Cortex of kidney (tissue), 1 donor: ENCODE measurements around the gene COX10.
"Not testable (repeated sequence)": the region's sequence is repeated elsewhere in the genome, so short reads cannot be mapped to it uniquely, and the experiment has no call there.

Experiments
- DNase-seq: peaks from one replicate; lab custom pipeline; 2025; lab: John Stamatoyannopoulos, UW

COX10 gene

GRCh38 chr17:14123619-14124278 lies 54.4 kb downstream of the COX10 start:
- no peak for DNase-seq

- no peak for DNase-seq
Measured at GRCh38 chr17:14124854-14125253, 55.5 kb downstream of the COX10 start.

DNA sequence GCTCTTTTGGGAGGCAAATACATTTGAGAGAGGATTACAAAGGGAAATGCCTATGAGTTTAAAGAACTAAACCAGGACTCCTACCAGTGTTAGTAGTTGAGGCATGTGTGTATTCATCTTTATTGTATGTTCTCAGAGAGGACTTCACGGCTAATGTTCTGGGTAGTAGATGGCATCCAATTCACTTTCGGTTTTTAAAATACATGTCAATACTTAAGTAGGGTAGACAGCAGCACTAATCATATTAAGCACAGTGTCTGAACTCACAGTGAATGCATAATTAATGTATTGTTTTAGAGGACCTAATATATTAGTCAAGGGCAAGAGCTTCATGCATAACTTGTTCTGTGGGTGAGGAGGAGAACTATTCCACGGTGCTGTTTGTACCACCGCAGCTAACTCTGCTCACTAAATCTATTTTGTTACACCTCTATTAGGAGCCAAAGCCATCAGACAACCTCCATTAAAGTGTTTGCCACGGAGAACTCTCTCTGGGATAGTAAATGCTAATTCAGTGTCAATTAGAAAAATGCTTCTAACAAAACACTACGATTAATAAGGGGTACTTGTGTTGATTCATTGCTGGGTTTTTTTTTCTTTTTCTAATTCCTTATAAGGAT lies 56.3 kb downstream of the COX10 start:
- no peak for DNase-seq

GRCh38 chr17:14133104-14133503 lies 63.8 kb downstream of the COX10 start:
- DNase-seq, result no peak

- no peak for DNase-seq
Measured at GRCh38 chr17:14134456-14134855, 65.2 kb downstream of the COX10 start.

DNA sequence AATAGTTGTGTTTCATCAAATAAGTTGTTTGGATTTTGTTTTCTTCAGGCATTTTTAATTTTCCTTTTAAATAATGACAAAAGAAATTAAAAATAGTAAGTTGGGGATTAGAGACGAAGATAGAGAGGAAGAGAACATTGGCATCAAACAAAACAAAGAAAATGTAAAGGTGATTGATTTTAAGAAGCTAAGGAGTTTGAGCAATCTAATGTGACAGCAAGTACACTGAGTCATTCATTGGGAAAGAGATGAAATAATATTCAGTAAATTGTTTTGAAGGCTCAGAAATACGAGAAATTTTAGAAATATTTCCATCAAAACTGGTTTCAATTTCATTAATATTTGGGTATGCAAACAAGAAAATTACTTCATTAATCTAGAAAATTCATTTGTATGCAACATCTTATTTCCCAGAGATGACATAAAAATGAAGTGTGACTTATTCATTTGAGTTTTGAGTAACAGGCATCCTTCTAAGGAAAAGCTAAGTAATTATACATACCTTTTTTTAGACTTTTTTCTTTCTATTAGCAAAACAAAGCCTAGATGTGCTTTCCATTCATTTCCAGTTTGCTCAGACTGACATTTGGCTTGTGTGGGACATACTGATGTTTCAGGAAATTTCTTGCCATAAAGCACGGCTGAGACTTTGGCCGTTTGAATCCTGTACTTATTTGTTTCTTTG lies 66.7 kb downstream of the COX10 start:
- DNase-seq, result no peak

- no peak for DNase-seq
Measured at GRCh38 chr17:14138649-14139048, 69.3 kb downstream of the COX10 start.

GRCh38 chr17:14143688-14144087 lies 74.4 kb downstream of the COX10 start:
- no peak for DNase-seq

DNA sequence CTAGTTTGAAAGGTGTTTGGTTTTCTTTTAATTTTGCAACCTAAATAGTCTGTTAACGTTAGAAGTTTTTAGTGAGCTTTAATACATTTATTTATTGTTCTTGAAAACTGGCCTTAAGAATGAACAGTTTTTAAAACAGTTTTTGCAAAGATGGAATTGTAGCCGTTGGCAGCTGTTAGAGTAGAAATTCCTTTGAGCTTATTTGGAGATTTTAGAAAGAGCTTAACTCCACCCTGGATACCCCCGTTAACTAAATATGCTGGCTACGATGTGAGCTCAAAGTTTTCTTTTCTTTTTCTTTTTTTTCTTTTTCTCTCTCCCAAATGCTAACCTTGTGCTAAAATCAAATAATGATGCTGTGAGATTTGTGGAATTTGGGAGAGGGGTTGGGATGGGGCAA lies 75.2 kb downstream of the COX10 start:
- DNase-seq, result no peak

DNA sequence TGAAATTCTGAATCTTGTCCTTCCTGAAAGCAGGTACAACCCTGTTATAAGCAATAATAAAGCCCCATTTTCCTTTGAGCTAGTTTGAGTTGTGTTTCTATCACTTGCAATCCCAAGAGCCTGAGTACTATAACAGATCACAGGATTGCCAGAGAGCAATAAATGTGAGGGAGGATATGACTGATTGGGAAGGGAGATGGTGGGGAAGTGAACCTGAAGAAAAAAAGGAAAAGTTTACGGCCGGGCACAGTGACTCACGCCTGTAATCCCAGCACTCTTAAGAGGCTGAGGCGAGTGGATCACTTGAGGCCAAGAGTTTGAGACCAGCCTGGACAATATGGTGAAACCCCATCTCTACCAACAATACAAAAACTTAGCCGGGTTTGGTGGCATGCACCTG lies 80.4 kb downstream of the COX10 start:
- no peak for DNase-seq

DNA sequence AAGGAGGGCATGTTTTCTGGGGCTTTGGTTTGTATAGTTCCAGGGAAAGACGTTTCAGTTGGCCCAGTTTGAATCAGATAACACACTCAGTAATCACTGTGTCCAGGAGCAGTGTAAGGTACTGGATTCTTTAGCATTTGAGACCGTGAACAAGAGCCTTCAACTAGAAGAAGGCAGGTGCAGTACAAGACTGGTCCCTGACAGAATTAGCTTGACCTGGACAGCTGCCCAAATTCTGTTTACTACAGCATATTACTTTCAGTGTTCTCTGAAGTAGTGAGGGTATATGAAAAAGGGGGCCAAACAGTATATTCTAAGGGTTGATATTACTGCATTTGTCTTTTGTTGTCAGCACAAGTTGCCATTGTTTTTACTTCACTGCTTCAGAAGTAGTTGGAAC lies 81.3 kb downstream of the COX10 start:
- no peak for DNase-seq

DNA sequence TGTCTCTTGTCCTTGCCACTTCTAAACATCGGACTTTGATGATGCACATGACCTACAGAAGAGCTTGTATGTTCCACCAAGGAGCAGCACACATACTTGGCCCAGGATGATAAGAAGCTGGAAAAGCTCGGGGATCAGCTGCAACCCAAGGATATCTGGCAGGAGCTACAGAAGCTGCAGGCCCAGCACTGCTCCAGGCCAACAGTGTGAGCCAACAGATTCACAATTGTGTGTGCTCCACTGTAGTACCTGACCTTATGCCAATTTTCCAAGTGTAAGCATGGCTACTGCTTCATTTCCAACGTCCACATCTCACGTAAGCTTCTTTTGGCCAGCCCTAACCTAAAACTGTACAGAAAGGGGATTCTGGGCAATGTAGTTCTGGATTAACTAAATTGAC lies 83.4 kb downstream of the COX10 start:
- DNase-seq, result no peak

GRCh38 chr17:14153374-14153773 lies 84.1 kb downstream of the COX10 start:
- DNase-seq, result no peak

DNA sequence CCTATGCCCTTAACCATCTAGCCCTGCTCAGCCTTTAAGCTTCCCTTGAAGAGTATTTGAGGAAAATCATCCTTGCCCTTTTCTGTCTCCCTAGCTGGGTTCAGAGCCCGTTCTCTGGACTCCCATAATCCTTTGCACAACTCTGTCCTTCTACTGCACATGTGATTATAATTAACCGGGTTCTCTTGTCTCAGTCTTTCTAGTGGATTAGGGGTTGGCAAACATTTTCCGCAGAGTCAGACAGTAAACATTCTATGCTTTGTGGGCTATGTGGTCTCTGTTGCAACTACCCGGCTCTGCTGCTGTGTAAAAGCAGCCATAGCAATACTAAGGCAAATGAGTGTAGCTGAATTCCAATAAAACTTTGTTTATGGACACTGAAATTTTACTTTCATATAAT lies 87.4 kb downstream of the COX10 start:
- DNase-seq, result no peak

GRCh38 chr17:14157822-14158221 lies 88.5 kb downstream of the COX10 start:
- DNase-seq, result no peak

GRCh38 chr17:14158707-14159106 lies 89.4 kb downstream of the COX10 start:
- no peak for DNase-seq

DNA sequence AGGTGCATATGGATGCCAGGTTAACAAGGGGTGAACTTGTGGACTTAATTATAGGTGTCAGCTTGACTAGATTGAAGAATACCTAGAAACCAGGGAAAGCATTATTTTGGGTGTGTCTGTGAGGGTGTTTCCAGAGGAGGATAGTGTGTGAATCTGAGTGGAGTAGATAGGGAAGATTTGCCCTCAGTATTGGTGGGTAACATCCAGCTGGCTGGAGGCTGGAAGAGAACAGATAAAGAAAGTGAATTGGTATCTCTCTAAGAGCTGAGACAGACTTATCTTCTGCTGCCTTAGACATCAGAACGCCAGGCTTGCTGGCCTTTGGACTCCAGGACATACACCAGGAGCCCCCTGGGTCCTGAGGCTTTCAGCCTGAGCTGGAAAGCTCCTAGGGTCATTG lies 92.1 kb downstream of the COX10 start:
- DNase-seq, result no peak

GRCh38 chr17:14165616-14166015 lies 96.3 kb downstream of the COX10 start:
- DNase-seq, result no peak

GRCh38 chr17:14167831-14168230 lies 98.5 kb downstream of the COX10 start:
- not testable (repeated sequence) for DNase-seq

DNA sequence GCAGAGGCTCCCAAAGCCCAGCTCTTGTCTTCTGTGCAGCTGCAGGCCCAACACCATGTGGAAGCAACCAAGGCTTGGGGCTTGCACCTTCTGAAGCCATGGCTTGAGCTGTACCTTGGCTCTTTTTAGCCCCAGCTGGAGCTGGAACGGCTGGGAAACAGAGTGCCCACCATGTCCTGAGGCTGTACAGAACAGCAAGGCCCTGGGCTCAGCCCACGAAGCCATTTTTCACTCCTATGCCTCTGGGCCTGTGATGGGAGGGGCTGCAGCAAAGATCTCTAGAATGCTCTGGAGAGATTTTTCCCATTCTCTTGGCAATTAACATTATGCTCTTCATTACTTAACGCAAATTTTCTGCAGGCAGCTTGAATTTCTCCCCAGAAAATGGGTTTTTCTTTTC lies 99.3 kb downstream of the COX10 start:
- no peak for DNase-seq

- DNase-seq, result no peak
Measured at GRCh38 chr17:14169287-14169686, 100.0 kb downstream of the COX10 start.

GRCh38 chr17:14169901-14170300 lies 100.6 kb downstream of the COX10 start:
- DNase-seq, result no peak

DNA sequence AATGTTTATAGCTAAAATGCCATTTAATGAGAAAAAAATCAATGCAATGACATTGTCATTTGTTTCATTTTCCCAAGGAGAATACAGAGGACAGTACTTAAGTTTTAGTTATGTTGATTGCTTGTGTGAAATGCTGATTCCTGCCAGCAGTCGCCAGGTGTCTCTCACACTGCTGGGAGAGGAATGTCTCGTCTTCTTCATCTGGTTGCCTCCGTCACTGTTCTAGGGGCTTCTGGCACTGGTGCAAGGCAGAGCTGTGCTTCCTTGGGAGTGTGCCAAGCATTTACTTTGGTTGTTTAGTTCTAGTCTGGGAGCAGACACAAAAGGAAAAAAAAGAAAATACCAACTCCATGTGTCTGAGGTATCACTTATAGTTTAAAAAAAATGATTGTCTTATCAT lies 107.7 kb downstream of the COX10 start:
- DNase-seq, result not testable (repeated sequence)
